Mononuclear cell (primary cell): Measurements from ENCODE around the gene DUOXA2. TPM values are rescaled to one million over a fixed set of nuclear protein-coding genes. Genes with fewer than 3 reads are reported as not detected.
"Not testable (repeated sequence)": the region's sequence is repeated elsewhere in the genome, so short reads cannot be mapped to it uniquely, and the experiment has no call there.

Source experiments
- H3K27me3 ChIP-seq: 2 replicates; pipeline ENCODE4 v1.6.0; 2011; ENCODE audit warnings: low read length, control low read depth; ENCODE audit not compliant: insufficient read depth
- H3K4me1 ChIP-seq: 2 replicates; pipeline ENCODE4 v1.5.1; 2011; ENCODE audit warnings: mild to moderate bottlenecking, low read length, control low read depth; ENCODE audit not compliant: insufficient read depth
- H3K4me3 ChIP-seq: 2 replicates; pipeline ENCODE4 v1.5.1; 2011; ENCODE audit warnings: mild to moderate bottlenecking, low read length, moderate library complexity
- H3K9me3 ChIP-seq: 2 replicates; pipeline ENCODE4 v1.5.1; 2011; ENCODE audit warnings: low read depth, mild to moderate bottlenecking, control low read depth, low read length
- total RNA-seq: library from RNA; depleted of rRNA; stranded (reverse); fragments of >200 nt; gene quantifications from one replicate; pipeline ENCODE4 v1.2.3, GENCODE V29; 2012

Gene DUOXA2
- total RNA-seq, result not detected

- Histone ChIP-seq H3K9me3 (no peaks in the 10 kb centered on the region), H3K27me3 (peaks cover 78% of the 10 kb centered on the region), H3K4me3 (no peak within 1 kb of the TSS), H3K4me1 (peaks cover 49% of the 10 kb centered on the region)
Observed at GRCh38 chr15:45114076-45114750, at the start of gene DUOXA2, which contains the start of gene DUOX2. DUOXA2 (plus strand) TSS chr15:45114326; CDS start chr15:45114606, 280 bp downstream. DUOX2 (minus strand) TSS chr15:45114172; CDS start chr15:45113411, 761 bp downstream.

GRCh38 chr15:45064386-45064785, 49.7 kb upstream of the DUOXA2 start:
- Histone ChIP-seq H3K9me3 (no peaks in the 10 kb centered on the region), H3K4me3 (no peak overlapping the region)

GRCh38 chr15:45069942-45070360, 44.2 kb upstream of the DUOXA2 start:
- H3K27me3 ChIP-seq, H3K4me1 ChIP-seq, H3K4me3 ChIP-seq, H3K9me3 ChIP-seq: not testable (repeated sequence)

More at GRCh38 chr15:45064386-45064785, 49.7 kb upstream of the DUOXA2 start:
- Histone ChIP-seq H3K27me3 (no peaks in the 10 kb centered on the region), H3K4me1 (peaks cover 3% of the 10 kb centered on the region)

GRCh38 chr15:45073602-45074001, 40.5 kb upstream of the DUOXA2 start:
- H3K4me1 ChIP-seq, H3K9me3 ChIP-seq, H3K4me3 ChIP-seq, H3K27me3 ChIP-seq: not testable (repeated sequence)

- not testable (repeated sequence) for H3K4me3 ChIP-seq, H3K9me3 ChIP-seq, H3K4me1 ChIP-seq, H3K27me3 ChIP-seq
Observed at GRCh38 chr15:45075440-45076320, 38.4 kb upstream of the DUOXA2 start.

- H3K4me1 ChIP-seq, H3K9me3 ChIP-seq, H3K27me3 ChIP-seq, H3K4me3 ChIP-seq: not testable (repeated sequence)
Observed at GRCh38 chr15:45077391-45077790, 36.7 kb upstream of the DUOXA2 start.

GRCh38 chr15:45079201-45079600, 34.9 kb upstream of the DUOXA2 start:
- not testable (repeated sequence) for H3K27me3 ChIP-seq

GRCh38 chr15:45079628-45080246, 34.4 kb upstream of the DUOXA2 start:
- H3K4me3 ChIP-seq, H3K27me3 ChIP-seq, H3K4me1 ChIP-seq, H3K9me3 ChIP-seq: not testable (repeated sequence)

More at GRCh38 chr15:45079201-45079600, 34.9 kb upstream of the DUOXA2 start:
- not testable (repeated sequence) for H3K9me3 ChIP-seq, H3K4me3 ChIP-seq, H3K4me1 ChIP-seq

- H3K4me3 ChIP-seq, H3K9me3 ChIP-seq, H3K4me1 ChIP-seq, H3K27me3 ChIP-seq: not testable (repeated sequence)
Observed at GRCh38 chr15:45080593-45080992, 33.5 kb upstream of the DUOXA2 start.

GRCh38 chr15:45082412-45082811, 31.7 kb upstream of the DUOXA2 start:
- not testable (repeated sequence) for H3K4me1 ChIP-seq, H3K9me3 ChIP-seq, H3K4me3 ChIP-seq, H3K27me3 ChIP-seq

- Histone ChIP-seq H3K27me3 (peaks cover 7% of the 10 kb centered on the region), H3K9me3 (no peaks in the 10 kb centered on the region), H3K4me1 (no peaks in the 10 kb centered on the region), H3K4me3 (no peak overlapping the region)
Observed at GRCh38 chr15:45083223-45083622, 30.9 kb upstream of the DUOXA2 start.

- no peaks in the 10 kb centered on the region for H3K4me1 ChIP-seq
- peaks cover 7% of the 10 kb centered on the region for H3K27me3 ChIP-seq
- no peaks in the 10 kb centered on the region for H3K9me3 ChIP-seq
- H3K4me3 ChIP-seq, result no peak overlapping the region
Observed at GRCh38 chr15:45084163-45084562, 30.0 kb upstream of the DUOXA2 start.

- Histone ChIP-seq H3K27me3 (peaks cover 7% of the 10 kb centered on the region), H3K9me3 (no peaks in the 10 kb centered on the region), H3K4me3 (no peak overlapping the region), H3K4me1 (no peaks in the 10 kb centered on the region)
Observed at GRCh38 chr15:45087513-45087912, 26.6 kb upstream of the DUOXA2 start.

GRCh38 chr15:45088801-45089711, 25.1 kb upstream of the DUOXA2 start:
- Histone ChIP-seq H3K4me1 (no peaks in the 10 kb centered on the region), H3K4me3 (no peak overlapping the region), H3K27me3 (peaks cover 7% of the 10 kb centered on the region), H3K9me3 (no peaks in the 10 kb centered on the region)
